ENCODE measurements around the gene MFSD8. TPM values are rescaled to one million over a fixed set of nuclear protein-coding genes. Genes with fewer than 3 reads are reported as not detected.

The MFSD8 gene
- total RNA-seq, 2 experiments from 2014 or later: 10.2 to 13.8 TPM

DNA sequence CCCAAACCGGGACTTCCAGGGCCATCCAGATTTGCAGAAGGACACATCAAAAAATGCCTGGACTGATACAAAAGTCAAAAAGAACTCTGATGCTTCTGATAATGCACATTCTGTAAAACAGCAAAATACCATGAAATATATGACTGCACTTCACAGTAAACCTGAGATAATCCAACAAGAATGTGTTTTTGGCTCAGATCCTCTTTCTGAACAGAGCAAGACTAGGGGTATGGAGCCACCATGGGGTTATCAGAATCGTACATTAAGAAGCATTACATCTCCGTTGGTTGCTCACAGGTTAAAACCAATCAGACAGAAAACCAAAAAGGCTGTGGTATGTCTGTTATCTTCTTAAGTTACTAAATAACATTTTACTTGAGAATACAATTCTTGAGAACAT, 75.1 kb downstream of the MFSD8 start:
- POLR2A ChIA-PET: no interaction called here
- intact Hi-C loops (cut with DNase I, micrococcal nuclease): no loop called here
- peaks cover 57% of the 10 kb centered on the region for H3K36me3 Mint-ChIP-seq (ENCODE audit: low read depth)
- CTCF ChIA-PET: interaction anchor here (0.9 to 1.7 kb wide), 3 partner anchors 9 to 23 kb away, joined by 3 to 4 read pairs (median 3); partner anchors contain the start of gene PLK4
- H3K9me3 Mint-ChIP-seq (ENCODE audit: low read depth): no peaks in the 10 kb centered on the region
- DNase-seq (no peak), ATAC-seq (no peak)
- H3K4me3 Mint-ChIP-seq: no peak overlapping the region
- peaks cover 7% of the 10 kb centered on the region for H3K4me1 Mint-ChIP-seq
- no peak overlapping the region for H3K27ac Mint-ChIP-seq
- no peaks in the 10 kb centered on the region for H3K27me3 Mint-ChIP-seq

DNA sequence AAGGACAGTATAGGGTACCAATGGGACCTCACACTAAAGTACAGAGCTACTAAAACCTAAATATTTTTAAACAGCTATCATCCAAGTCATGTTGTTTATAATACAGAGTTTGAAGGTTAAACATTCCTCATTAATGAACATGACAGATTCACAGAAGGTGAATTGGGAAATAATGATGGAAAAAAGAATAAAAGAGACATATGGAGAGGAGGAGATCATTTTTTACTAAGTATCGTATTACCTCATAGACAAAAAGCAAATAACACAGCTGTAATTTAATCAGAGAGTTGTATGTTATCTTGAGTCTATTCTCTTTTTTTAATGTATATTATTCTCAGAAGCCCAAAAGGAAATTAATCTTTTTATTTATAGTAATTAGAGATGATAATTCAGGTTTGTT, 76.4 kb downstream of the MFSD8 start:
- intact Hi-C loops (cut with DNase I, micrococcal nuclease): no loop called here
- ATAC-seq (no peak), DNase-seq (no peak)
- Mint-ChIP-seq H3K4me1 (peaks cover 7% of the 10 kb centered on the region), H3K27ac (no peak overlapping the region), H3K27me3 (no peaks in the 10 kb centered on the region), H3K4me3 (no peak overlapping the region), H3K36me3 (ENCODE audit: low read depth) (peaks cover 53% of the 10 kb centered on the region), H3K9me3 (ENCODE audit: low read depth) (no peaks in the 10 kb centered on the region)
- ChIA-PET CTCF (interaction anchor here (1.1 kb wide), 1 partner anchor 11 kb away, joined by 3 read pairs; no protein-coding TSS in a partner anchor), POLR2A (no interaction called here)

GRCh38 chr4:127881563-127881864, 83.5 kb downstream of the MFSD8 start:
- ATAC-seq: peak; percentile 23

DNA sequence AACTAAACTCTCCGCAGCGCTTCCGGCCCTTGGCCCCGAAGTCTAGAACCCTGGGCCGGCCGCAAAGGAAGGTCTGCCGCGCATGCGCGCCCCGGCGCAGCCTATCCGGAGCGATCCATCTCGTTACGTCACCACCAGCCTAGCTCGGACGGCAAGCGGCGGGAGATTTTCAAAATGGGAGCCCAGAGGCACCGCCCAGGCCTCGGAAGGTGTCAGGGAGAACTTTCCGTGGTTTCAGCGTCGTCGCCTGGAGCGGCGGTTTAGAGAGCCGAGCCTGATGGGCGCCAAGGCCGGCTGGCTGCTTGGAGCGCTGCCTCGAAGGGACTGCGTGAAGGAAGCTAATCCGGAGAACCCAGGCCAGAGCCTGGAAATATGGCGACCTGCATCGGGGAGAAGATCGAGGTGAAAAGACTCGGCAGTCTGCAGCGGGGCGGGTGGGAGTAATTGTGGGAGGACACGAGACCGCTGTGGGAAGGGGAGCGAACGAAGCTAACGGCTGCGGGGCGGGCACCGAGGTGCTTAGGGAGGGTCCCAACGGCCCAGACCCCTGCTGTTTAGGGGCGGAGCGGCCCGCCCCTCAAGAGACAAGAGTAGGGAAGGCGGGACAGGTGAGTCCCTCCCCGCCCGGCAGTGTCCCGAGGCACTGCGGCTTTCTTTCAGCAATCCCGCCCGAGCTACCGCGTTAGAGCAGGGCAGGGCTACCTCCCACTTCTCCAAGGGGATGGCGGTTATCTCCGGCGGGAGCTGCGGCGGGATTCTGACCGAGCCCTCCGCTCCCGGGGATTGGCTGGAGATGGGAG, 84.0 kb downstream of the MFSD8 start, which contains the start of gene PLK4:
Gene PLK4 (plus strand): TSS at position 131 of the 800 bp plus-strand sequence. CDS start 242 bp downstream, at position 373.
- Mint-ChIP-seq H3K4me1 (peaks cover 24% of the 10 kb centered on the region), H3K27ac (peak within 1 kb of the TSS; percentile 98), H3K36me3 (ENCODE audit: low read depth) (peaks cover 27% of the 10 kb centered on the region), H3K27me3 (no peaks in the 10 kb centered on the region), H3K9me3 (ENCODE audit: low read depth) (no peaks in the 10 kb centered on the region), H3K4me3 (peak within 1 kb of the TSS; percentile 97)
- ATAC-seq: peak; percentile 97
- CTCF ChIA-PET: interaction anchor here (0.7 to 1.3 kb wide), 4 partner anchors 9 to 830 kb away, joined by 3 to 4 read pairs (median 4); partner anchors contain the start of genes ABHD18 and MFSD8
- intact Hi-C loops (cut with DNase I, micrococcal nuclease): loop anchor here (1.0 to 5.0 kb wide), 8 partner anchors 84 to 1211 kb away; partner anchors contain the start of genes ABHD18 (in 2 of the 2), HSPA4L (in 2 of the 2), LARP1B (in 2 of the 2) and MFSD8 (in 2 of the 2)
- POLR2A ChIA-PET: interaction anchor here (0.7 to 2.4 kb wide), 6 partner anchors 11 to 180 kb away, joined by 3 to 14 read pairs (median 4); partner anchors contain the start of genes ABHD18, HSPA4L, LARP1B and MFSD8
- peak; percentile 97 for DNase-seq

More at GRCh38 chr4:127881563-127881864, 83.5 kb downstream of the MFSD8 start:
- H3K9me3 Mint-ChIP-seq (ENCODE audit: low read depth): no peaks in the 10 kb centered on the region
- H3K36me3 Mint-ChIP-seq (ENCODE audit: low read depth): peaks cover 32% of the 10 kb centered on the region
- intact Hi-C loops (cut with DNase I, micrococcal nuclease): loop anchor here (1.0 to 5.0 kb wide), 4 partner anchors 99 to 1211 kb away; partner anchors contain the start of genes HSPA4L (in 2 of the 2), PGRMC2 (in 1 of the 2) and SCLT1 (in 1 of the 2)
- CTCF ChIA-PET: interaction anchor here (0.7 to 1.3 kb wide), 3 partner anchors 12 to 830 kb away, joined by 3 to 4 read pairs (median 3); partner anchors contain the start of genes ABHD18 and MFSD8
- POLR2A ChIA-PET: interaction anchor here (0.7 to 2.4 kb wide), 5 partner anchors 12 to 179 kb away, joined by 3 to 14 read pairs (median 4); partner anchors contain the start of genes ABHD18, LARP1B and MFSD8
- H3K4me1 Mint-ChIP-seq: peaks cover 24% of the 10 kb centered on the region
- peak overlapping the region; percentile 98 for H3K27ac Mint-ChIP-seq
- H3K4me3 Mint-ChIP-seq: peak overlapping the region; percentile 97
- DNase-seq: no peak
- no peaks in the 10 kb centered on the region for H3K27me3 Mint-ChIP-seq

GRCh38 chr4:127875791-127876190, 89.2 kb downstream of the MFSD8 start:
- intact Hi-C loops (cut with DNase I, micrococcal nuclease): no loop called here
- Mint-ChIP-seq H3K9me3 (ENCODE audit: low read depth) (no peaks in the 10 kb centered on the region), H3K4me3 (no peak overlapping the region), H3K27ac (no peak overlapping the region), H3K27me3 (no peaks in the 10 kb centered on the region), H3K4me1 (peaks cover 12% of the 10 kb centered on the region), H3K36me3 (ENCODE audit: low read depth) (peaks cover 12% of the 10 kb centered on the region)
- POLR2A ChIA-PET: no interaction called here
- no peak for ATAC-seq
- DNase-seq: no peak
- CTCF ChIA-PET: no interaction called here

DNA sequence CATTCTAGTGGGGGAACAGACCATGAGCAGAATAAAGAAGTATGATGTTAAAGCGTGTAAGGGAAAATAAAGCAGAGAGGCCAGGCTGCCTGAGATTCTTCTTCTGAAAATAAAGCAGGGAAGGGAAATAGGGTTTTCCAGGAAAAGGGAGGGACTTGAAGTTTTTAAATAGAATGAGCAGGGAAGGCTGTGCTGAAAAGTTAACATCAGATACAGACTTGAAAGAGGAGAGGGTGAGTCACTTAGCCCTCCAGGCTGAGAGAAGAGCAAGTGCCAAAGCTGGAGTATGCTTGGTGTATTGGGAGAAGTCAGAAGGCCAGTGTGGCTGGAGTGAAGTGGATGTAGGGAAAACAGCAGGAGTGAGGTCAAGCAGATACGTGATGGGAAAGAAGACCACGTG, 94.3 kb downstream of the MFSD8 start:
- ATAC-seq (no peak), DNase-seq (no peak)
- CTCF ChIA-PET: no interaction called here
- intact Hi-C loops (cut with DNase I, micrococcal nuclease): no loop called here
- peaks cover 2% of the 10 kb centered on the region for H3K4me1 Mint-ChIP-seq
- H3K4me3 Mint-ChIP-seq: no peak overlapping the region
- H3K27ac Mint-ChIP-seq: no peak overlapping the region
- peaks cover 7% of the 10 kb centered on the region for H3K36me3 Mint-ChIP-seq (ENCODE audit: low read depth)
- no peaks in the 10 kb centered on the region for H3K27me3 Mint-ChIP-seq
- POLR2A ChIA-PET: no interaction called here
- H3K9me3 Mint-ChIP-seq (ENCODE audit: low read depth): no peaks in the 10 kb centered on the region

GRCh38 chr4:127870281-127870680, 94.7 kb downstream of the MFSD8 start:
- POLR2A ChIA-PET: no interaction called here
- Mint-ChIP-seq H3K27me3 (no peaks in the 10 kb centered on the region), H3K27ac (no peak overlapping the region), H3K9me3 (ENCODE audit: low read depth) (no peaks in the 10 kb centered on the region), H3K36me3 (ENCODE audit: low read depth) (peaks cover 5% of the 10 kb centered on the region), H3K4me1 (peaks cover 2% of the 10 kb centered on the region), H3K4me3 (no peak overlapping the region)
- CTCF ChIA-PET: no interaction called here
- intact Hi-C loops (cut with DNase I, micrococcal nuclease): no loop called here
- DNase-seq: no peak
- ATAC-seq: no peak

DNA sequence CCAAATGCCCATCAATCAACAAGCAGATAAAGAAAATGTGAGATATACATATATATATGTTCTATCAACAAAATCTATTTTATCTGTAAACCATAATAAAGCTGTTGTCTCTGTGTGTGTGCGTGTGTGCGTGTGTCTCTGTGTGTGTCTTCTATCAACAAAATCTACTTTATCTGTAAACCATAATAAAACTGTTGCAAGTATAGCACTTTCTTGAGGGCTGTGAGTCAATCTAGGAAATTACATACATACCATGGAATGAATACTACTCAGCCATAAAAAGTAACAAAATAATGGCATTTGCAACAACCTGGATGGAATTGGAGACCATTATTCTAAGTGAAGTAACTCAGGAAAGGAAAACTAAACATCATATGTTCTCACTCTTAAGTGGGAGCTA, 96.8 kb downstream of the MFSD8 start:
- H3K4me1 Mint-ChIP-seq: peaks cover 2% of the 10 kb centered on the region
- peaks cover 2% of the 10 kb centered on the region for H3K36me3 Mint-ChIP-seq (ENCODE audit: low read depth)
- H3K4me3 Mint-ChIP-seq: no peak overlapping the region
- ChIA-PET CTCF (no interaction called here), POLR2A (no interaction called here)
- no peak for DNase-seq
- no peak for ATAC-seq
- H3K9me3 Mint-ChIP-seq (ENCODE audit: low read depth): no peaks in the 10 kb centered on the region
- H3K27ac Mint-ChIP-seq: no peak overlapping the region
- intact Hi-C loops (cut with DNase I, micrococcal nuclease): no loop called here
- H3K27me3 Mint-ChIP-seq: no peaks in the 10 kb centered on the region

Other genes with a start within 250 kb of the MFSD8 start
- not detected for gene SLC25A31, start 234.8 kb downstream of the MFSD8 start, total RNA-seq
- gene HSPA4L, start 182.9 kb downstream of the MFSD8 start, total RNA-seq: 1 to 10 TPM; 2.7 to 3.0 TPM
- 10 to 100 TPM; 44.4 to 52.3 TPM for gene PLK4, start 84.3 kb downstream of the MFSD8 start, total RNA-seq
- gene ABHD18, start 233 bp upstream of the MFSD8 start, total RNA-seq: 10 to 100 TPM; 23.5 to 24.2 TPM
- 10 to 100 TPM; 22.1 to 26.0 TPM for gene LARP1B, start 96.1 kb upstream of the MFSD8 start, total RNA-seq